GM19324 (cell line): ENCODE results near the gene SP110.
"Not testable (repeated sequence)": the region's sequence is repeated elsewhere in the genome, so short reads cannot be mapped to it uniquely, and the experiment has no call there.

Experiments
- ATAC-seq: cut with Tn5 transposase; IDR thresholded peaks from one replicate; pipeline ENCODE4 v1.9.1; 2021; ENCODE audit warnings: mild to moderate bottlenecking, moderate library complexity; ENCODE audit not compliant: unreplicated experiment, low FRiP score

The SP110 gene

GRCh38 chr2:230219419-230220331 is at the start of gene SP110:
Gene SP110, minus strand, starts transcription at chr2:230219984. Its CDS starts 3,057 bp downstream, at chr2:230216927.
- ATAC-seq, result peak; percentile 79

GRCh38 chr2:230268606-230269243 is 48.9 kb upstream of the SP110 start:
- peak; percentile 66 for ATAC-seq

GRCh38 chr2:230267556-230267955 is 47.8 kb upstream of the SP110 start:
- no peak for ATAC-seq

- no peak for ATAC-seq
Measured at GRCh38 chr2:230267059-230267458, 47.3 kb upstream of the SP110 start.

DNA sequence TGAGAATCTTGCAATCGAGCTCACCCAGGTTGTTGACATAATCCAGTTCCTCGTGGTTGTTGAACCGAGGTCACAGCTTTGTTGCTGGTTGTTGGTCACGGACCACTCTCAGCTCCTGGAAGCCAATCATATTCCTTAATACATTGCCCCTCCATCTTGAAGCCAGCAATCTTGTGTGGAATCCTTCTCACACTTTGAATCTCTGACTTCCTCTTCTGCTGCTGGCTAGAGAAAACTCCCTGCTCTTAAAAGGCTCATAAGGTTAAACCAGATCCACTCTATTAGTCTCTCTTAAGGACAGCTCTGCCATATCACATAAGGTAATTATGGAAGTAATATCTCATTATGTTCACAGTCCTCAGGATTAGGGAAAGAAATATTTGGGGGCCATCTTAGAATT is 46.9 kb upstream of the SP110 start:
- no peak for ATAC-seq

GRCh38 chr2:230264945-230265344 is 45.2 kb upstream of the SP110 start:
- not testable (repeated sequence) for ATAC-seq

DNA sequence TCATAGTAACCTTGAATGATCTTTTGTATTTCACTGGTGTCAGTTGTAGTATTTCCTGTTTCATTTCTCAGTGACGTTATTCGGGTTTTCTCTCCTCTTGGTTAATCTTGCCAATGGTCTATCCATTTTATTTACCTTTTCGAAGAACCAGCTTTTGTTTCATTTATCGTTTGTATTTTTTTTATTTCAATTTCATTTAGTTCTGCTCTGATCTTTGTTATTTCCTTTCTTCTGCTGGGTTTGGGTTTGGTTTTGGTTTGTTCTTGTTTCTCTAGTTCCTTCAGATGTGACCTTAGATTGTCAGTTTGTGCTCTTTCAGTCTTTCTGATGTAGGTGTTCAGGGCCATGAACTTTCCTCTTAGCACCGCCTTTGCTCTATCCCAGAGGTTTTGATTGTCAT is 42.5 kb upstream of the SP110 start:
- ATAC-seq, result no peak

DNA sequence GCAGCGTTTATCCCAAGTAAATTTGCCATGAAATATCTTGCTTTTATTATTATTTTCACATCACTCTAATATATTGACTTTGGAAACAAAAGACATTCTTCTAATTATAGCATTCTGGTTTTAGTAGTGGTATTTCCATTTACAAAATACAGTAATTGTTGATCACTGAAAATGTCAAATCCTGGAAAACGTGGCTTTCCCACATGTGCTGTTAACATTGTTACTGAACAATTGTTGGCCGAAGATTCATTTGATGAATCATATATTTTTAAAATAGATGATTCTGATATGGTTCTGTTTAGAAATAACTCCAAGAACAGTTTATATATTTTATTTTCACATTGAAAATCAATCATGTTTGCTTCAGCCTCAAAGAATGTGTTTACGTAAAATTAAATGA is 38.7 kb upstream of the SP110 start:
- ATAC-seq, result no peak

DNA sequence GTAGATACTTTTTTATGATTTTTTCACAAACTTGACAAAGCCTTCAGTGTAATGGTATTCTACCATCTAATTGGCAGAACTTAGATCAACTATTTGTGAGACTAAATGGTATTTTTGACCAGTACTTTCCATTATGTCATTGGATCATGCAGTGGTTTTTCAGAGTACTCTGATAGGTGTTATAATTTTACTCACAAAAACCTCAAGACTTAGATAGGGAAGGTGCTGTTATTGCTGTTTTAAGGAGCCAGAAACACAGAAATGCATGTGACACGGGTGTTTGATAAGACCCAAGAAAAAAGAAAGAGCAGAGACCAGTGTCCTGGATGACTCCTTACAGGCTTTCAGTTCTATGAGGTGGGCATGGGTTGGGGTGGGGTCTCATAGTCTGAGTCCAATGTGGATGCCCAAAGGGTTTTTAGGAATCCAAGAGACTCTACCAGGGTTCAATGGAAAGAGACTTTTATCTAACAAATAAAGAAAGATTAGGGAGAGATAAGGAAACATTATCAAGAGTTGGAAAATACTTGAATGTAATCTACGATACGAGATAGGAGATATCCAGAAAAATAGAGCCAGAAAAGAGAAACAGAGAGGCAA is 37.0 kb upstream of the SP110 start:
- ATAC-seq, result no peak

GRCh38 chr2:230254152-230254881 is 34.5 kb upstream of the SP110 start:
- no peak for ATAC-seq

- ATAC-seq, result no peak
Measured at GRCh38 chr2:230250231-230250630, 30.4 kb upstream of the SP110 start.

GRCh38 chr2:230246206-230246605 is 26.4 kb upstream of the SP110 start:
- no peak for ATAC-seq

GRCh38 chr2:230244211-230244610 is 24.4 kb upstream of the SP110 start:
- ATAC-seq, result no peak

DNA sequence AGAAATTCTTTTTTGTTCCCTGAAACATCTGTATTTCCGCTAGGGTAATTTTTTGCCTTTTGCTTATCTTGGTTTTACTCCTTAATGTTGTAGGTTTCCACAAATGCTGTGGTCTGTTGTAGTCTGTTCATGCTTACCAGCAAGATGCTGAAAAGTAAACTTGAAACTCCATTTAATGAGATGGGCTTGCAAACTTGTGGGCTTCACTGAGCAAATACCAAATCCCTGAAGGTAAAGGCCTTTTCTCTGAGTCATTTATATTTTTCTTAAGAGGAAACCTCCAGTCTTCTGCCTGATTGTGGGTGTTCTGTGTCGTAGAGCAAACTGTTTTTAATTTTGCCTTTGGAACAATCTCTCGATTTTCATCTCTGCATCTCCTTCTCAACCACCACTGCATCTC is 15.1 kb upstream of the SP110 start:
- no peak for ATAC-seq

- no peak for ATAC-seq
Measured at GRCh38 chr2:230234122-230234722, 14.4 kb upstream of the SP110 start.

DNA sequence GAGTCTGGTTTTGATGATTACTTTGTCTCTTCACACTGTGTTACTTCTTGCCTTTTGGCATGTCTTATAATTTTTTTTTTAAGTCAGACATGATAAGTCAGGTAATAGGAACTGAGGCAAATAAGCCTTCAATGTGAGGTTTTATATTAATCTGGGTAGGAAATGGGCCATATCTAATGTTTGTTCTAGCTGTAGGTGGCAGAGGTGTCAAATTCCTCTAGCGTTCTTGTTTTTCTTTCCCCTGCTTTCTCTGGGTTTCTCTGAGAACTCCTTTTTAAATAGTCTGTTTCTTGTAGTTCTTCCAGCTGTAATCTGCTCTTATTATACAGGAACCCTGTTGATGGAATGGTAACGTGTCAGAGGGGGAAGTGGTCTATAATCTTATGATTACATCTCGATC is 11.5 kb upstream of the SP110 start:
- ATAC-seq, result no peak

DNA sequence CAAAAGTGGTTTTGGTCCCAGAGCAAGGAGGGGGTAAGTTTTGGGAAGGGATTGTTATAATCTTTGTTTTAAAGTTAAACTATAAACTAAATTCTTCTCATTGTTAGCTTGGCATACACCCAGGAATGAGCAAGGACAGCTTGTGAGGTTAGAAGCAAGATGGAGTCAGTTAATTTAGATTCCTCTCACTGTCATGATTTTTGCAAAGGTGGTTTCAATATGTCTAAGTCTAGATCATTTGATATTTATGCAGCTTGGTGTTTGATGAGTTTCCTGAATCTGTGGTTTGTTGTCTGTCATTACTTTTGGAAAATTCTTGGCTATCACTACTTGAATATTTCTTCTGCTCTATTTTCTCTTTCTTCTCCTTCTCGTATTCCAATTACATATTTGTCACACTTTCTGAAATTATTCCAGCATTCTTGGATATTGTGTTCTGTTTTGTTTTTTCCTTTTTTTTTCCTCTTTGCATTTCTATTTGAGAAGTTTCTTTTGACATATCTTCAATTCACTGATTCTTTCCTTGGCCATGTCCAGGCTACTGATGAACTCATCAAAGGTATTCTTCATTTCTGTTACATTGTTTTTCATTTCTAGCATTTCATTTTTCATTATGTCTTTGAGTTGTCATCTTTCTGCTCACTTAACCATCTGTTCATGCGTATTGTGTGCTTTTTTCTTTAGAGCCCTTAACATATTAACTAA is 10.9 kb upstream of the SP110 start:
- ATAC-seq, result no peak

DNA sequence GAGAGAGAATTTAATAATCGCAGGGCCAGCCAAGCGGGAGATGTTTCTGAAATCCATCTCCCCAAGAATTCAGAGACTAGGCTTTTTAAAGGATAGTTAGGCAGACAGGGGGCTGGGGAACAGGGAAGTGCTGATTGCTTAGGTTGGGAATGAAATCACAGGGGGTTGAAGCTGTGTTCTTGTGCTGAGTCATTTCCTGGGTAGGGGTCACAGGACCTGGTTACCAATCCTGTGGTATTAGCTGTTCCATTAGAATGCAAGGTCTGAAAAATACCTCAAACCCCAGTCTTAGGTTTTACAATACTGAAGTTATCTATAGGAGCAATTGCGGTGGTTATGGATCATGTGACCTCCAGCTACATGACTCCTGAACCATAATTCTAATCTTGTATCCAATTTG is 10.3 kb upstream of the SP110 start:
- no peak for ATAC-seq

GRCh38 chr2:230227216-230227615 is 7.4 kb upstream of the SP110 start:
- no peak for ATAC-seq

DNA sequence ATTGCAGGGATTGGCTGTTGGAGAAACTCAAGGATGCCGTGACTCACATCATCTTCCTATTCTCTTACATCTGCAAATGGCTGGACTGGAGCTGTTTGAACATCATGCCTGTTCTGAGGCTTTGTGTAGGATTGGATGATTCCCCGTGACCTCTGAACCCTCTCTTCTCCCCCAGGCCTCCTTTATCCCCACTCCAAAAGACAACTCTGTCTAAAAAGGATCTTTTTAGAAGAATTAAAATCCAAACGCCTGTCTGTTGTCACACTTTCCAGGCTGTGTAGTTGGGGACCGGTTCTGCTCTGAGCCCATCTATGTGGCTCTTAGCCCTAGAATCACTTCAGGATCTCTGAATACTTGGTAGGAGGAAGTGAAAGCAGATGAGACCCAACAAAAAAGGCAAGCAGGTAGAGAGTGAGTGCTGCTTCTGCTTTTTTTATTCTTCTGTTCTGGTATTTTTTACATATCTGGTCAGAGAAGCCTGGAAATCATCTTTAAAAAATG is 6.3 kb upstream of the SP110 start:
- peak; percentile 74 for ATAC-seq
